Dedifferentiated amniotic fluid mesenchymal stem cell (primary cell): ENCODE results near the gene TTC1.

Source experiments
- DNase-seq: peaks from one replicate; pipeline ENCODE4 v3.0.0-alpha.2; 2016; ENCODE audit errors: extremely low spot score

Gene TTC1

GRCh38 chr5:160087199-160087598 lies 78.3 kb downstream of the TTC1 start:
- no peak for DNase-seq

DNA sequence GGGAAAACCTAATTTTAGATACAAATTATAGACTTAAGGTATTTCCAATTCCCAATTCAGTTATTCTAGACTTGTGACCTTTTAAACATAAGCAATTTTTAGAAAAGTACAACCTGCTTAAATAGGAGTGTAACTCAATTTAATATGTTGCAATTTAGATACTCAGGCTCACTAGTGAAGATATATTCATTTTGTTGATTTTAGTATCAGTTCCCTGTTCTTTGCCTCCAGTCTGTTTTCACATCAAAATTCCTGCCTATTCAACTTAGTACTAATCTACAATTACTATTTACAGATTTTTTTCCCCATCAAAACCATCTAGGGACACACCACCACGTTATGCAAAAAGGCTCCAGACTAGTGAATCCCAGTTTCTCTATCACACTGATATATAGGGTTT lies 79.9 kb downstream of the TTC1 start:
- DNase-seq: no peak

DNA sequence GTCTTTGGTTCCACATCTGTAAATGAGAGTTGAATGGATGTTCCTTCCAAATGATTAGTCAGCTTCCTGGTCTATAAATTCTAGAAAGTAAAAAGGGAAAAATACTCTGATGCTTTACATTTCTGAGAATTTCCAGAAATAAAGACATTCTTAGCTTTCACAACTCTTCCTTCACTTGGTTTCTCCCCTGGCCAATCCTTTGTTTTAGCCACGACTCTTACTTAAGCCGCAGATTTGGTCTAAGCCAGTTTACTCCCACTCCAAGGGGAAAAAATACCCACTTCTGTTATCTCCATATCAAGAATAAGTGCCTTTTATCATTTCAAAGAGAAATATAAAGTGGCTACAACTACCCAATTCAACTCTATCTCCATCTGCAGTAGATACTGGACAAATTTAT lies 80.6 kb downstream of the TTC1 start:
- no peak for DNase-seq

GRCh38 chr5:160090059-160090458 lies 81.1 kb downstream of the TTC1 start:
- DNase-seq: no peak

- DNase-seq: no peak
Measured at GRCh38 chr5:160092514-160092913, 83.6 kb downstream of the TTC1 start.

- no peak for DNase-seq
Measured at GRCh38 chr5:160092960-160093707, 84.2 kb downstream of the TTC1 start.

GRCh38 chr5:160096178-160096577 lies 87.2 kb downstream of the TTC1 start:
- DNase-seq: no peak

- no peak for DNase-seq
Measured at GRCh38 chr5:160097991-160098390, 89.1 kb downstream of the TTC1 start.

DNA sequence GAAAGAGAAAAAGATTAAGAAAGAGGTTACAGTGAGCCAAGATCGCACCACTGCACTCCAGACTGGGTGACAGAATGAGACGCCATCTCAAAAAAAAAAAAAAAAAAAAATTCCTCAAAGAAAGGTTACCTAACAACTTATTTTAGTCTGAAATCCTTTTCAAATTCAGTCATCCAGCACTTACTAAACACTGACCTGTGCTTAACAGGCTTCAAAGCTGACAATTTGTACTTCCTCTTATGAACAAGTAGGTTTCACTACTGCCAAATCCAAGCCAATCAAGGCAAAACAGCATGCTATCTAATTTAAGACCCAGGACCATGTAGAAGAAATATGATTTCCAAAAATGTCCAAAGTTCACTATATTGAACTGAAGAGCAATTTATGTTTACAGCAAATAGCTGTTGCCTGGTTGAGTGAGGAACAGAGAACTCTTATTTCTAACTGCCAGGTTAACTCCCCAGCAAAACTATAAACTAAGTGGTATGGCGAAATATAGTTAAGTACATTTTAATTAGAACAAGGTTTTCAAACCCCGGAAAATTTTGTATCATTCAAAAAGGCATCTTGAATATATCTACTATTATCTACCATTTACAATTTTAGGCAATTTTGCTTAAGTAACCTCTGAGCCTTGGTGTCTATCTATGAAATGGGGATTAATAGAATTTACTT lies 96.9 kb downstream of the TTC1 start:
- no peak for DNase-seq

DNA sequence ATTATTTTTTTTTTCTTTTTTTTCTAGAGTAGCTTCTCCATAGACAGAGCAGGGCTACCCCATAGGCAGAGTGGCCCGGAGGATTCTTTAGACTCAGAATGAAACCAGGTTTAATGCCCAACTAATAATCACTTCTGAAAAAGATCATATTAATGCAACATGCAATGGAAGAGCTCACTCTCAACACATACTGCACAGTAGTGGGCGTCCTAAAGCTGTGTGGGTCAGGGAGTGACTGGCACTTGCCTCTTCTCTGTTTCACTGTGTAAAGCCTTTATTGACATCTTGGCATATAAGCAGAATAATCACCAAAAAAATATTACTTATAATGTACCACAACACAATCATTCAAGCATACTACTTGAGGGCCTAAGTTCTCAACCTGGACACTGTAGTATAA lies 99.2 kb downstream of the TTC1 start:
- DNase-seq: no peak
